Fibroblast of villous mesenchyme (primary cell): ENCODE data around the gene CEACAM7. TPM values are rescaled to one million over a fixed set of nuclear protein-coding genes. Genes with fewer than 3 reads are reported as not detected.

Source experiments
- DNase-seq: peaks from one replicate; pipeline ENCODE4 v3.0.0-alpha.2; 2010; ENCODE audit warnings: low read depth
- H3K4me3 ChIP-seq: 2 replicates; pipeline ENCODE4 v1.5.1; 2011; ENCODE audit warnings: low read depth, mild to moderate bottlenecking, low read length
- CTCF ChIP-seq: IDR thresholded peaks from 2 replicates; pipeline ENCODE4 v1.5.1; 2012; ENCODE audit warnings: low read depth, mild to moderate bottlenecking, low read length; ENCODE audit not compliant: insufficient read depth
- total RNA-seq: library from RNA; depleted of rRNA; stranded (reverse); fragments of >200 nt; gene quantifications from 2 replicates; pipeline ENCODE4 v1.2.3, GENCODE V29; 2012

The CEACAM7 gene
- total RNA-seq, 1 donor, result not detected

DNA sequence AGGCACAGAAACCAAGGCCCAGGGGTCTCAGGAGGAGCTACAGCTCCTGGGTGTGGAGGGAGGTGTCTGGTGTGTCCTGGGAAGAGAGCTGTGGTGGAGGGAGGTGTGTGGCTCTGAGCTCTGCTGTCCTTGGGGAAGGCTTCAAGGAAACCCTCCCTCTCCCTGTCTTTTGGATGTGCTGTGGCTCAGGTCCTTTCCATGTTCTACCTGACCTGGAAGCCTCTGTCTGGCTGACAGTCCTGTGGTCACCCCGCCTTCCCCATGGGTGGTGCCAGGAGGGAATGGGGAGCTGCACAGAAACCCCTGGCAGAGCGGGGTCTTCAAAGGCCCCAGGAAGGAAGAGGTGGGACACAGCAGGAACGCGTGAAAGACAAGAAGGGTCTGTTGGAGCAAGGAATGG, 617 bp upstream of the CEACAM7 start:
- no peak for TF ChIP-seq CTCF
- no peak overlapping the region for H3K4me3 ChIP-seq
- DNase-seq, result no peak

DNA sequence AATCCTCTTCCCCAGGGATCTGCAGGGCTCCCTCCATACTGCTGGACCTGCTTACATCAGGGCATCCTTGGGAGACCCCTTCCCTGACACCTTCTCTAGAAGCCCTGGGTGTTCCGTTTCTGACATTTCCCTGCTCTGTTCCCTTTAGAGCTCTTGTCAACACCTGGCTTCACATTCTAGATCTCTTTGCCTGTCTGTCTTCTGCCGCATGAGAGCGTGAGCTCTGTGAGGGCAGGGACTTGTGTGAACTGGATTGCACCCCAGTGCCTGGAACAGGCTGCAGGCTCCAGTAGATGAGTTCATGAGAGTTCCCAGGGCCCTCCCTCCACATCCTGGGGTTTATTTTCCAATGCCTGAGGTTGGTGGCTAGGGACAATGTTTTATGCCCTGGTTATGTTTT, 651 bp downstream of the CEACAM7 start:
- no peak for DNase-seq
- no peak for TF ChIP-seq CTCF
- H3K4me3 ChIP-seq, result no peak overlapping the region

- TF ChIP-seq CTCF, result no peak
- H3K4me3 ChIP-seq, result no peak overlapping the region
- no peak for DNase-seq
These were observed 5.6 kb downstream of the CEACAM7 start for GRCh38 chr19:41682437-41682836.

DNA sequence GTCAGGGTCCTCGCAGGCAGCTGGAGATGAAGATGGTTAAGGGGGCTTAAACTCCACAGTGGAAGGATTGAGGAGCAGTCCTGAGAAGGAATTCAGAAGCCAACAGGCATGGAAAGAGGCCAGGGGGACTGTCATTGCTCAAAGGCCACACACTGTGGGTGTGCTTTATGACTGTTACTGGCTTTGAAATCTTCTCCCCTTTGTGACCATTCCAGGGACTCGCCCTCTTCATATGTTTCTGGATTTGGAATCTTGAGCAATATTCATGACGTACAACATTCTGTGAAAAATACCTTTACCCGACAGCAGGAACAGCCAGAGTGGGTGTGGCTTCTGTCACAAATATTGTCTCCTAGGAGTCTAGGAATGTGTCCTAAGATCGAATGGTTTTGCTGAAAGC, 16.6 kb downstream of the CEACAM7 start:
- H3K4me3 ChIP-seq, result no peak overlapping the region
- TF ChIP-seq CTCF, result no peak
- no peak for DNase-seq

GRCh38 chr19:41670755-41671154, 17.3 kb downstream of the CEACAM7 start:
- no peak for DNase-seq
- no peak overlapping the region for H3K4me3 ChIP-seq
- TF ChIP-seq CTCF, result no peak

DNA sequence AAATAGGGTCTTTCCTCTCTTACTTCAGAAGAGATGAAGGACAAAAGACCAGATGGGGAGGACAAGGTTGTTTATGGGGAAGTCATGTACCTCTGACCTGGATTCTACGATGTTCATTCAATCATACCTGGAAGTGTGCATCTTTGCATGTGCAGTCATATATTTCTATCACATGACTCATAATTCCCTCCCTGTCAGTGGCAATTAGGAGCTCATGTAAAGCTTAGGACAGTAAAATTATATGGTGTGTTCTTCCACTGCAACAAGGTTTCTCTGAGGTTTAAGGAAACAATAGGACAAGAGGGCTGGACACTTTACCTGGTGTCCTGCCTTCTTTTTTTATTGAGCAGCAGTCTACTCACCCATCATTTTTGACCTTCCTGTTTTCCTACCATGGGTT, 19.8 kb downstream of the CEACAM7 start:
- no peak overlapping the region for H3K4me3 ChIP-seq
- TF ChIP-seq CTCF, result no peak
- DNase-seq, result no peak

DNA sequence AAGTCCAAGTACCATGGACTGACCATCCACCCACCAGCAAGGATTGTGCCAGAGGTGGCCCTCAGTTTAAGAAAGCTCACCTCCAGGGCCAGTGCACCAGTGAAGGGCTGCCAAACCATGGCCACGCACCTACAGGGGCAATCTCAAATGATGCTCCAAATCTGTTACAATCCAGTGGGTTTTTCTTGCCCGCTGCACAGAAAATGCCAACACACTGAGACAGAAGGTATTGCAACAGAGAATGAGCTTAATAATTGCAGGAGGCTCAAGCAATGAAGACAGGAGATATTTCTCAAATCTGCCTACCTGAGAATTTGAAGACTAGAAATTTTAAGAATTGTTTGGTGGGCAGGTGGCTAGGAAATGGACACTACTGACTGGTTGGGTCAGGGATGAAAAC, 22.0 kb downstream of the CEACAM7 start:
- no peak for DNase-seq
- TF ChIP-seq CTCF, result no peak

More for the DNA sequence above, 22.0 kb downstream of the CEACAM7 start:
- H3K4me3 ChIP-seq, result no peak overlapping the region
